GM12878 (cell line): ENCODE measurements around the gene TMEM18.

Source experiments
- CBX5 ChIP-seq: sonication (generic); IDR thresholded peaks from 2 replicates; pipeline ENCODE4 v1.6.1; 2016; ENCODE audit warnings: low read depth, moderate library complexity, mild to moderate bottlenecking, inconsistent platforms
- CTCF ChIP-seq, 3 experiments: IDR thresholded peaks in 2 of 3; conservative IDR thresholded peaks in 1 of 3; 2 replicates each; pipeline ENCODE4 v1.5.1; 2011; ENCODE audit warnings: low read depth in 3 of 3, low read length in 3 of 3, mild to moderate bottlenecking in 3 of 3, control low read depth in 2 of 3, moderate library complexity in 2 of 3, inconsistent platforms in 1 of 3, mixed read lengths in 1 of 3; ENCODE audit not compliant: control insufficient read depth in 2 of 3, insufficient read depth in 1 of 3; ENCODE audit errors: extremely low read depth in 1 of 3

- TF ChIP-seq CBX5 (no peak), CTCF (IDR thresholded peaks at IDR 0.05 in 2 of 3, conservative IDR thresholded peaks at IDR 0.05 in 1 of 3; ENCODE audit: control insufficient read depth in 2 of 3, extremely low read depth in 1 of 3, insufficient read depth in 1 of 3, low read depth in 3 of 3, low read length in 3 of 3) (no peak)
These were observed 39.8 kb downstream of the TMEM18 start for GRCh38 chr2:637406-637776.
